ENCODE measurements around the gene CLIC1.

The CLIC1 gene

DNA sequence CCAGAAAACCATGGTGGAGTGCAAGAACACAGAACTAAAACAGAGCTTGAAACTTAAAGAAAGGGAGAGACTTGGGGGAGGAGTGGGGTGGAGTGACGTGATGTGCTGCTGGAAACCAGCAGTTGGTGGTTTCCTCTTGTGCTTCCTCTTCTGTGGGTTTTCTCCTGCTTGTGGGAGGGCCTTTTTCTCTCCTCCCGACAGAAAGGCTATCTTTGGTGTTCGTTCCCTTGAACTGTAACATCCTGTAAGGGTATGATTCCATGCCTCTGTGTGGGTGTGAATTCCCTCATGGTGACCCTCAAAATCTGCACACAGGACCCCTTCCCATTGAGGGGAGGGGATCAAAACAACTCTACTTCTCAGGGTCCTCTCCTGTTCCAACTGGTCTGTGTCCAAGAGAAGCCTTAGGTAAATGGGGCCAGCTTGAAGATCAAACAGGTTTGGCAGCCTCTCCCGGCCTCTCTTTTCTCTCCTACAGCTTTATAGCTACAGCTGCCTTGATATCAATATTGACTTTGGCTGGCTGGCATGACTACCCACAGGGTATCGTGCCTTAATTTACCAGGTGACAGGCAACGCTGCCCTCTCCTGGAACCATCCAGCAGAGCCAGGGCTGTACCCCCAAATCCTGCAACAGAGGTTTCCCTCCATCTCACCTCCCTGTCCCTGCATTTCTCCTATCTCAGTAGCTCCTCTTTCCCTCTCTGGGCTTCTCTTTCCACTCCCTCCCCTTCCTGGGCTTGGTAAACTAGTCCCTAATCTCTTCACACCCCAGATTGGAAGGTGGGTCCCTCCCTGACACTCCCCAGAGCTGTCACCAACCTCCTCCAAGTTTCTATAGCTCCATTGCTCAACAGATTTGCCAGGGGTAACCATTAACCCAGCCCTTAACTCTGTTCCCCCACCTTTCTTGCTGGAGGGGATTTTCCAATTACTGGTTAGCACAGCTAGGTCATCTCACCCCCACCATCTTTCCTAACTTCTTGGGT, 2.0 kb upstream of the CLIC1 start:
- peak; percentile 82 for DNase-seq (ENCODE audit: low spot score)

DNA sequence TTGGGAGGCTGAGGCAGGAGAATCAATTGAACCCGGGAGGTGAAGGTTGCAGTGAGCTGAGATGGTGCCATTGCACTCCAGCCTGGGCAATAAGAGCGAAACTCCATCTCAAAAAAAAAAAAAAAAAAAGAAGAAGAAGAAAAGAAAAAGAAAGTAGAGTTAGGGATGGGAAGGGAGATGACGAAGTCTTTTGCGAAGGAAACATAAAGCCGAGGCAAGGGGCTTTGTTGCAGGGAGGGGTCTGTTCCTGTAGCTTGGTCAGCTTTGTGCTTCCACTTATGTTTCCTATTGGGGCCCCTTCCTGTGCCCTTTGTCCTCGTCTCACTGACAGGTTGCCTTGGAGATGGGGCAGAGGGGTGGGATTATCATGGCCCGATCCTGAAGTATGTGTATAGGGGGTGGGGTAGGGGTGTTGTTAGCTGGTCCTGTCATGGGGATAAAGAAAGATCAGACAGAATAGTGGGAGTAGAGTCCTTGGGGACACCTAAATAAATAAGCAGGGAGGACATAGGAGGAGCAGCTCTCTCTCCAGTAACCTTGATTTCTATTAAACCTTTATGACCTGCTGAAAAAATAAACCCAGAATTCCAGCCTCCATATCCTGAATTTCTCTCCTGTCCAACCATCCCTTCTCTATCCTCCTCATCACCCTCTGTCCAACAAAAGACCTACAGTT, 1.1 kb upstream of the CLIC1 start:
- no peak for DNase-seq (ENCODE audit: low spot score)

DNA sequence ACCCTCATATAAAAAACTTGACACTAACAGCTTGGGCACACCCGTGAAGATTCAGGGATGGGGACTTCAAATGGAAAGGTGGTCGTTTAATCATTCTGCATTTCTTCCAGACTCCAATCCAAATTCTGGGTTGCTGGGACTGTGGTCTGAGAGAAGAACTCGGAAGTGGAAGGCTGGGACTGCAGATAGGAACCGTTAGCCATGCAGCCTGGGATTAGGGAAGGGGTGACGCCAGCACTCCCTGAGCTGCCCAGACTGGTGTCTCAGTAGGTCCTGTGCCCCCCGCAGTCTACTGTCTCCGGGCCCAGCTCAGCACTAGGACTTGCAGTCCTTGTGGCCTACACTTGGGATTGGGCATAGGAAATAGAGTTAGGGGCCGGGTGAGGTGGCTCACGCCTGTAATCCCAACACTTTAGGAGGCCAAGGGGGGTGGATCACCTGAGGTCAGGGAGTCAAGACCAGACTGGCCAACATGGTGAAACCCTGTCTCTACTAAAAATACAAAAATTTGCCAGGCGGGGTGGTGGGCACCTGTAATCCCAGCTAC, 511 bp upstream of the CLIC1 start:
- no peak for DNase-seq (ENCODE audit: low spot score)

DNA sequence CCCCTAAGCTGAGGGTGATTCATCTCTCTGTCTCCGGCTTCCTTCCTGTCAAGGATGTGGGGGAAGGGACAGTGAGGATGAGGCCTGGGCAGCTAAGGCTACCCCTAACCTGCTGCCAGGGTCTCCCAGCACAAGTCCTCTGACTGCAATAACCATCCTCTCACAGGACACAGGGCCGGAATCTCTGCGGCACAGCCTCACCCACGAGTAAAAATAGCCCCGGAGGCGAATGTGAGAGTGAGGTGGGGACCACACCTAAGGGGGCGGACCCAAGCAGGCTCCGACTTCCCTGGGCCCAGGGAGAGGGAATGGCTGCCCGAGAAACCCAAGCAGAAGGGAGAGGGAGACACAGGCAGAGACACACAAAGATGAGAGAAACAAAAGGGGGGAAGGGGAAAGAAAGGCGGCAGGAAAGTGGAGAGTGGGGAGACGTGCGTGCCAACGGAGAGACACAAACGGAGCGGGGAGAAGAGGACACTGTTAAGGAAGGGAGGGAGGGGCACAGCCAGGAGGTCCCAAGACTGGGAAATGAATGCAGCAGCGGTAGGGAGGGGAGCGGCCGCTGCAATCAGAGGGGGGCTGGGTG, 1.4 kb downstream of the CLIC1 start:
- DNase-seq (ENCODE audit: low spot score): peak; percentile 63

DNA sequence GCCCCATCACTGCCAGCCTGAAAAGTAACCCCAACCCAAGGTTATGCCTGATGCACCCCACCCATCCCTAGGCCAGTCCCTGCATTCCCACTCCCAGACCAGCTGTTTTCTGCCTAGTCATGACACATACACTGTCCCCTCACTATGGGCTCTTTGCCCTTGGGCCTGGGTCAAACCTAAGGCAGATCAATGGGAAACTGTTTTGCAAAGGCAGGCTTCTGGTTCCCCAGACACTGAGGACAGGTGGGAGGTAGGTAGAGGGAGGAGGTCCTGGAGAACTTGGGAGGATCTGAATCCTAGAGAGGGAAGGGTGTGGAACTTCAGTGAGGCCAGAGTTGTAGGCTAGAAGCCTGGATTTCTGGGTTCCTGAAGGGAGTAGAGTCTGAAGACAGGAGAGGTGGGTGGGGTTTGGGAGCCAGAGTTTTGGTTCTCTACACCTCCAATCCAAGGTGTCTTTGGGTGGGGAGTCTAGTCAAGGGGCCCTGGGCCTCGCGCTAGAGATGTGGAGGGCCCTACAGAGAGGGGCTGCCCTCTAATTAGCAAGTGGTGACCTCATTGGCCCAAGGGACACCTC, 2.0 kb downstream of the CLIC1 start:
- DNase-seq (ENCODE audit: low spot score): no peak

DNA sequence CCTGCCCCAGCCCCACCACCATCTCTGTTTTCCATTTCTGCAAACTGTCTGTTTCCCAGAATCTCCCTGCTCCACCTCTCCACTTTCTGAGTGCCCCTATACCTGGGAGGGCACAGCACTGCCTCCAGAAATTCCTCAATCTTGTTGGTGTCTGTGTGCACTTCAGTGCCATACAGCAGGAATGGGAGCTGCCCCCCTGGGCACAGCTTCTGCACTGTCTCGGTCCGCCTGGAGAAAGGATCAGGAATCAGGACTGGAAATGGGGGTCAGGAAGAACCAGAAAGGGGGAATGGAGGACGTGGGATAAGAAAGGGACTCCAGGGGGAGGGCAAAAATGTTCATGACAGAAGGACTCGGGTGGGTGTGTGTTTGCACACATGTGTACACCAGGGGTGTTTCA, 2.6 kb downstream of the CLIC1 start:
- DNase-seq (ENCODE audit: low spot score): no peak

DNA sequence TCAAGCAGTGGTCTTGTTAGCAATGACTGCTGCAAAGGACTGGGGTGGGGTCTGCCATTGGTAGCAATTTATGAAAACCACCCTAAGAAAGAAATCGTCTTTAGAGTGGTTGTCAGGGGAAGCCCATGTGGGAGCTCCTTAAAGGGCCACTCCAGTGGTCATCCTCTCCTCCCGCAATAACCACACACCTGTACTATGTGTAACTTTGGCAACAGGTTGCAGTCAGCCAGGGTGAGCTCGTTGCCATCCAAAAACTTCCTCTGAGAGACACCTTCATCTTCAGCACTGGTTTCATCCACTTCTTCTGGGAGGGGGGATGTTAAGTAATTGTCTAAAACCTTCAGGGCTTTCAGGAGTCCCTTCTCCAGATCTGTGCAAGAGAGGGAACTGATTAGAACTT, 4.3 kb downstream of the CLIC1 start:
- DNase-seq (ENCODE audit: low spot score): no peak

DNA sequence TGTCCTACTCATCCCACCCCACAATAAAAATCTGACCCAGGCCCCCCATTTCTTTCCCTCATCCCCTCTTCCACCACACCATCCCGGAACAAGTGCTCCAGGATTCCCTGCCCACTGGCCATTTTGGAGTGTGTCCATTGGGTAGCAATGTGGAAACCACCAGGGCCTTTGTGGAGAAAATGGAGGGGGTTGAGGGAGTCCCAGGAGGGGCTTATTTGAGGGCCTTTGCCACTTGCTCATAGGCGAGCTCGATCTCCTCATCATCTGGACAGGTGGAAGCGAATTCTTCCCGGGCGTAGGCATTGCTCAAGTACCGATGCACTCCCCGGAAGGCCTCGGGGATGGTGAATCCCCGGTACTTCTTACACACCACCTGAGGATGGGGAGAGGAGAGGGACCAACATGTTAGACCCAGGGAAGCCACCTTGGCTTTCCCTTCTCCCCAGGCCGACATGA, 5.7 kb downstream of the CLIC1 start:
- DNase-seq (ENCODE audit: low spot score): no peak

DNA sequence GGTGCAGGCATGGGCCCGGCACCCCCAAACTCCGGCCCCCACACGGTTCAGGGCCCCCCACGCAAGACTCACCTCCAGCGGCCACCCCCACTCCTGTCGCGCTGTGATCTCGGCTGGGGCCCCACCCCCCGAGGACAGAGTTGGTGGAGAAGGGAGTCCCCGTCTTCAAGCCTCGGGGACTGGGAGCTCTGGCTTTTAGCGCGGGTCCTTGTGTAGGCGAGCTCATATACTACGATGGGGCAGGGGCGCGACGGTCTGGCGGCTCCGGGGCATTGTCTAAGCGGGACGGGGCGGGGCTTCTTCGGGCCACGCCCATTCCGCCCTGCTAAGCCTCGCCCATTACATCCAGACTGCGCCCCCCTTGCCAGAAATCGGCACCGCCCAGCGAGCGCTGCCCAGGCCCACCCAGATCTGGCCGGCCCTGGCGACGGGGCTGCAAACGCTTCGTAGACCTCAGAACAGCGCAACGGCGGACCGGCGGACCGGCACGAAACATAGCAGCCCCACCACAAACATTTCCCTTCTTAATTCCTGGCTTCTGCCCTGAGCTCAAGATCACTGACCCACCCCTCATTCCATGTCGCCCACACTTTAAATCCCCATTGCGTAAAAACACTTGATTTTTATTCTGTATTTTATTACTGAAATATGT, 6.2 kb downstream of the CLIC1 start:
- peak; percentile 90 for DNase-seq (ENCODE audit: low spot score)

DNA sequence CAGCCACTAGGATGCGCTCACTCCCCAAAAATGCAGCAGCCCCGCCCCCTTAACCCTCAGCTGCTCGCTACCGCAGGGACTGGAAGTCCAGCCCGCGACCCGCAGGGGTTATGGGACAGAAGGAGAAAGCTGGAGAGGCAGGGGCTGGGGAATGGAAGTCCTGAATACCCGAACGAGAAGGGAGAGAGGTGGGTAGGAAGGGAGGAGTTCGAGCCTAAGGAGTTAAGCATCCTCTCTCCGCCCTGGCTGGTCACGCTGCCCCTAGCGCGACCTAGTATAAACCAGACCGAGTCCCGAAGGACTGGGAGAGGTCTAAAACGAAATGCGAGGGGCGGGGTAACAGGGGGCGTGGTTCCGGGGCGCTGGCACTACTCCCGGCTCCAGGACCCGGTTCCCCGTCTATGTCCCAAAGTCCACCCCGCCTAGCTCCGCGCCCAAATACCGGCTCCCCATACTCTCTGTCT, 6.8 kb downstream of the CLIC1 start:
- DNase-seq (ENCODE audit: low spot score): peak; percentile 94

DNA sequence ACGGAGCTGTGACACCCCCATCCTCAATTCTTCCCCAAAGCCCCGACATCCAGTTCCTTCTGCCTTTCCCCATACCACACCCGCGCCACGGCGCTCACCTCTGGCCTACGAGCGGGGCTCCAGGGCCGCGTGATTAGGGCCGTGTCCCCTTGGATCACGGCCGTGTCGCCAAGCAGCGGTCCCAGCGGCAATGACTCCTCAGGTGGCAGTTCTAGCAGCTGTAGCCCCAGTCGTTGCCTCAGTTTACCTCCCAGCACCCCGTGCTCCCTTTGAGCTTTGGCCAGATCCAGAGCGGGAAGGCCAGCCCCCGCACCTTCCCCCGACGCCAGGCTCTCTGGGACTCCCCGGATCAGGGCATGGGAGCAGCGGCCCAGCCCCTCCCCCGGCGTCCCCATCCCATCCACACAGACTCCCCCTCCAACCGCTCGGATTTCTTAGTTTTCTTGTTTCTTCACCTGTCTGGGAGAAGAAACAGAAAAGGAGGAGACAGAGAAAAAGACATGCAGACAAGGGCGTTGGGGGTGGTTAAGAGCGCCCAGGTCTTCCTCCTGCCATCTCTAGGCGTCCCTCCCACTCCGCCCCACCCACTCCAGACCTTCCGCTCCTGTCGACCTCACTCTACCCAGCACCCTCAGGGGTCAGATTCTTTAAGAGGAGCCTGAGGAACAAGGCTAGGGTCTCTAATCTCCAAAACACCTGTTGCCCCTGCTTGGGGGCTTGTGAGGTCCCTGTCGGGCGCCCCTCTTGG, 7.4 kb downstream of the CLIC1 start, which contains the start of gene DDAH2:
Gene DDAH2, minus strand, starts transcription at position 533 of the 748 bp plus-strand sequence. Its CDS starts 138 bp downstream, at position 395.
- no peak for DNase-seq (ENCODE audit: low spot score)

DNA sequence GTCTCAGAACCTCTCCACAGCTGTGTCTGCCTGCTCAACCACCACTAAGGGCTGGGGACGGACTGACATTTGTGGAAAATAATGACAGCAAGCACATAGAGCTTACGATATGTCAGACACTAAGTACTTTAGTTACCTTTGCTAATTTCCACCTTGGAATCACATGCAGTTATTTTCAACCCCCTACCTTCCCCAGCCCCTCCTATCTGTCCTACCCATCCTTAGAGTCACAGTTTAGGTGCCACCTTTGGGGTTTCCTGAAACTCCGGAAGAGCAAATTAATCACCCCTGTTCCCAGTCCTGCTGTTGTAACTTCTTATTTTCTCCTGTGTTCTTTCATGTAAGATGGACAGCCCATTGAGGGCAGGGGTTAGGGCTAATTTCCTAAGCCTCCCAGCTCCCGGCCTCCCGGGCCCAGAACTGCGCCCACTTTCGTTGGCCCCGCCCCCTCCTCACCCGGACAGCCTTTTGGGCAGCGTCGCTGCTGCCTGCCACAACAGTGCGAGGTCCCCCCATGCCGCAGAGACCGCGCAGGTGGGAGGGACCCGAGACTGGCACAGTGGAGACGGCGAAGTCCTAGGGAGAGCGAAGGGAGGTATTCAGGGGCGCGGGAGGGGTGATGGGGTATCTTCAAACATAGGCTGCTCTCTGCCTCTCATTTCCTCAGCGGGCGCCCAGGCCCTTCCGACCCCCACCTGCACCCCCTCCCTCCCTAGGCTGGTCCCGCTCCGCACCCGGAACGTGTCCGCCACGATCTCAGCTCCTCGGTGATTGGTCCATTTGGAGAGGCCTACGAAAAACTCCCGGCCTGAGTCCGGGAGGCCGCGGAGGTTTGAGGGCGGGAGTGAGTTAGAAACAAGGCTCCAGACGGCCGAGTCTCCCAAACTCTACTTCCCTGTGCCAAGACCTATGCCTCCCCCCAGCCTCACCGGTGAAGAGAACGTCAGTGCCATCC, 8.3 kb downstream of the CLIC1 start:
- no peak for DNase-seq (ENCODE audit: low spot score)

DNA sequence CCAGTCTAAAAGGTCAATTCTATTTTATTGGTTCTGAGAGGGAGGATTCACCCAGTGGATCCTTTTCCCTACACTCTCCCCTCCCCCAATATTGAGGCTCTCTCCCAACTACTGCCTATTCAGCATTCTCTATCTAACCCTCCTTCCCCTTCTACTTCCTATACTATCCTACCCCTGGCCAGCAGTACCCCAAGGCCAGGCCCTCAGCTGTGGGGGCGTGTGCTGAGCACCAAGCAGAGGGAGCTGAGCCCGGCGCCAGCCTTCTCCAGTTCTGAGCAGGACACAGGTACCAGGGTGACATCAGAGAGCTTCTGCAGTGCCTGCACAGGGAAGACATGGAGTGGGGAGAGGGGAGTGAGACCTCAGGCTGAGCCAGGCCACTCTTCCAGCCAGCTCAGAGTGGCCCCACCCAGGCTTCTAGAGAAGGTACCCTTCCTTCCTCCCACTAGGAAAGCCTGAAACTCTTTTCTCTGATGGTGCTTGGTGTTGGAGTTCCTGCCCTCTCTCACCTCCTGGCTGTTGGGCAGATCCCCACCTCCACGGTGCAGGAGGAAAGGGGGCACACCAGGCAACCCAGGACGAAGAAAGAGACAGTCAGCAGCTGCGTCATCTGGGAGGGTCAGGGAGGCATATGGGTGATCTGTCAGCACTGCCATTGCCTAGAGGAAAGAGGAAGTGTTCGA, 9.2 kb downstream of the CLIC1 start:
- no peak for DNase-seq (ENCODE audit: low spot score)

DNA sequence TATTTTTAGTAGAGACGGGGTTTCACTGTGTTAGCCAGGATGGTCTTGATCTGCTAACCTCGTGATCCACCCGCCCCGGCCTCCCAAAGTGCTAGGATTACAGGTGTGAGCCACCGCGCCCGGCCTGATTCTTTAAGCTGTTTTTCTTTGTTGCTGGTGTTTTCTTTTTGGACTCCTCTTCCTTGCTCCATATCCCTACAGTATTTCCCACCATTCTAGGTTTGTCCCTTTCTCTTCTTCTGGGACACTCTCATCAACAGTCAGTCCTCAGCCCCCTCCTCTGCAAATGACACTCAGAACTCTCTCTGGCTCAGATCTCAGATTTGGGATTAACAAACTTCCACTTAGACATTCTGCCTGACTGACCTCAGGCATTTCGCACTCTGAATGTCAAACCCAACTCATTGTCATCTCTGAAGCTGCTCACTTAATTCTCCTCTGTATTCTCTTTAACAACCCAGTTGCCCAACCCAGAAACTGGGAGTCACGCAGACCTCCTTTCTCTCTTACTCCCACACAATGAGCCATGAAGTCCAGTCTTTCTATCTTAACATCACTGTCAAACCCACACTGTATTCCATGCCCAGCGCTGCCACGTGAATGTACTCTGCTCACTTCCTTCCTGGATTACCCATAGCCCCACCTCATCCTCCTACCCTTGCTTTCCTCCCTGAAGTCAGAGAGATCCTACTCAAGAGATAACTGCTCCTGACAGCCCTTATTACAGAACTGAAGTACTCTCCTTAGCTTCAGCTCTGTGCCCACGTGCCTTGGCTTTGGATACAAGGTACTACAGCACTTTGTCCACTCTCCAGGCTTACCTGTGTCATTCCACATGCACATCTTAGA, 10.6 kb downstream of the CLIC1 start:
- DNase-seq (ENCODE audit: low spot score): no peak

DNA sequence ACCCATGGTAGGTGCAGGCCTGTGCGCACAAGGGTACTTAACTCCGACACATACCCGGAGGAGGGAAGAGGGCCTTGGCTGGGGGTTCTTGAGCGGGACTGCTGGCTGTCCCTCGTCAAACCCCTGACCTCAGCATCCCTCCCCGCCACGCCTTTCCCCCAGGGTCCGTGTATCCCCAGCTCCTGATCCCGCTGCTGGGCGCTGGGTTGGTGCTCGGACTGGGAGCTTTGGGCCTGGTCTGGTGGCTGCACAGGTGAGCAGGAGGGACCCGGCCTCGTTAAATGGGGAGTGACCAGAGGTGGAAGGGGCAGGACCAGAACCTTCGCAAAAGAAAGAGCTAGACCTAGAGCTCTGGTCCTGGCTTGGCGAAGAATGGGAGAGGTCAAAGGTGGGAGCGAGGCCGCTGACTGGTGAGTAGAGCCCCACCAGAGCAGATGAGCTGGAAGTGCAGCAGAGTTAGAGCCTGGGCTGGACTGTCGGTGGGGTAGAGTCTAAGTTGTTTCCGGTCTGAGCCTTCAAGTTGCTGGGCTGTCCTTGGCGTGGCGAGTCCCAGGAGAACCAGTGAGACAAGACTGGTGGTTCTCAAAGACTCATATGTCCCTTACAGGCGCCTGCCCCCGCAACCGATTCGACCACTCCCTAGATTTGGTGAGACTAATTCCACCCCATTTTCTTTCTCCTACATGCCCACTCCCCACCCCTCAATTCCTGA, 12.2 kb downstream of the CLIC1 start:
- no peak for DNase-seq (ENCODE audit: low spot score)

DNA sequence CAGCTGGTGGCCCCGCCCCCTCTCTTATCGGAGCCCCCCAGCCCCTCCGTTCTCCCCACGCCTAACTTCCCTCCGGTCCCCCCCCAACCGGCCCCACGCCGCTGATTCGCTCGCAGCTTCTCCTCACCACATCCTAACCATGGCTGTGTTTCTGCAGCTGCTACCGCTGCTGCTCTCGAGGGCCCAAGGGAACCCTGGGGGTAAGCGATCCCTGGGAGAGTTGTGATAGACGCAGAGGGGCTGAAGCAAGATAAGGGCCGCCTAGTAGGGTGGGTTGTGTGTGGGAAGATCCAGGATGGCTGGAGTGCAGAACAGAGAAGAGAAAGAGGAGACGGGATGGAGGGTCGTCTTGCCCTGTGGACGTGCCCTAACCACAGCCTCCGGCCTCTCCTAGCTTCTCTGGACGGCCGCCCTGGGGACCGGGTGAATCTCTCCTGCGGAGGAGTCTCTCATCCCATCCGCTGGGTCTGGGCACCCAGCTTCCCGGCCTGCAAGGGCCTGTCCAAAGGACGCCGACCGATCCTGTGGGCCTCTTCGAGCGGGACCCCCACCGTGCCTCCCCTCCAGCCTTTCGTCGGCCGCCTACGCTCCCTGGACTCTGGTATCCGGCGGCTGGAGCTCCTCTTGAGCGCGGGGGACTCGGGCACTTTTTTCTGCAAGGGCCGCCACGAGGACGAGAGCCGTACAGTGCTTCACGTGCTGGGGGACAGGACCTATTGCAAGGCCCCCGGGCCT, 12.9 kb downstream of the CLIC1 start, which contains the start of gene MPIG6B:
Gene MPIG6B, plus strand, starts transcription at position 129 of the 735 bp plus-strand sequence. Its CDS starts 11 bp downstream, at position 140.
- DNase-seq (ENCODE audit: low spot score): no peak

Measured in AG08396 (cell line).